GM12878 (cell line): Measurements from ENCODE around the gene SEMA3A. TPM values are rescaled to one million over a fixed set of nuclear protein-coding genes. Genes with fewer than 3 reads are reported as not detected.
A peak's percentile ranks its signal among the peaks of the same experiment; 100 is the strongest.

Experiments
- ATAC-seq: fragments of 200-7000 bp; cut with Tn5 transposase; 3 replicates; pipeline ENCODE4 v1.9.1; 2020; ENCODE audit warnings: mild to moderate bottlenecking, moderate library complexity
- BruUV-seq: library from RNA; stranded (reverse); fragments of 400-500 nt; replicated peaks from 2 replicates; lab custom pipeline; 2021; lab: Mats Ljungman, UMichigan
- CTCF ChIA-PET: fragments of 300-600 bp; sonication (Branson Sonifier 250); formaldehyde crosslinking; extraction: SDS; loops from one replicate; lab custom pipeline; 2021; ENCODE audit warnings: inconsistent platforms; lab: Yijun Ruan, JAX
- POLR2A ChIA-PET: fragments of 350-600 bp; formaldehyde crosslinking; extraction: SDS; loops from one replicate; lab custom pipeline; 2021; ENCODE audit warnings: inconsistent platforms; lab: Charles Lee
- RAD21 ChIA-PET: fragments of 300-600 bp; sonication (Branson Sonifier 250); formaldehyde crosslinking; loops from one replicate; lab custom pipeline; 2023; ENCODE audit warnings: antibody characterized with exemption; ENCODE audit not compliant: unreplicated experiment; lab: Charles Lee
- SMC1A ChIA-PET: fragments of 300-600 bp; sonication (Branson Sonifier 250); formaldehyde crosslinking; loops from one replicate; lab custom pipeline; 2023; ENCODE audit not compliant: unreplicated experiment, uncharacterized antibody; lab: Charles Lee
- DNase-seq: peaks from one replicate; pipeline ENCODE4 v3.0.0-alpha.2; 2011; ENCODE audit warnings: low read depth, low spot score
- FAIRE-seq: peaks from 3 replicates; lab custom pipeline; 2011; peaks lifted over from hg19 to GRCh38; lab: Jason Lieb, UNC
- H2AFZ ChIP-seq: 2 replicates; pipeline ENCODE4 v1.6.0; 2011; ENCODE audit warnings: low read depth, low read length, control low read depth; ENCODE audit not compliant: control insufficient read depth
- H3K27ac ChIP-seq: 2 replicates; pipeline ENCODE4 v1.5.1; 2011; ENCODE audit warnings: control low read depth; ENCODE audit not compliant: control insufficient read depth, insufficient read depth
- H3K27me3 ChIP-seq, 2 experiments: replicated peaks in 1 of 2; 2 replicates each; pipeline versions ENCODE4 v1.6.0 to v1.6.1; 2011; ENCODE audit warnings: low read length in 1 of 2; ENCODE audit not compliant: control insufficient read depth in 2 of 2, insufficient read depth in 2 of 2
- H3K36me3 ChIP-seq, 2 experiments: 2 replicates each; pipeline ENCODE4 v1.5.1; 2011; ENCODE audit warnings: low read length in 1 of 2; ENCODE audit not compliant: control insufficient read depth in 2 of 2, insufficient read depth in 2 of 2
- H3K4me1 ChIP-seq: 2 replicates; pipeline ENCODE4 v1.6.1; 2011; ENCODE audit warnings: mild to moderate bottlenecking, low read length, moderate library complexity, mixed read lengths; ENCODE audit not compliant: control insufficient read depth, insufficient read depth
- H3K4me2 ChIP-seq: 2 replicates; pipeline ENCODE4 v1.6.0; 2011; ENCODE audit warnings: control low read depth; ENCODE audit not compliant: control insufficient read depth, insufficient read depth
- H3K4me3 ChIP-seq: fragments of 200-600 bp; sonication (generic); 2 replicates; pipeline ENCODE4 v1.5.1; 2016
- H3K79me2 ChIP-seq: 2 replicates; pipeline ENCODE4 v1.6.0; 2011; ENCODE audit warnings: low read length; ENCODE audit not compliant: control insufficient read depth, insufficient read depth
- H3K9ac ChIP-seq: 2 replicates; pipeline ENCODE4 v1.8.0; 2011; ENCODE audit warnings: low read length, control low read depth, mixed read lengths; ENCODE audit not compliant: control insufficient read depth, insufficient read depth
- H3K9me3 ChIP-seq: replicated peaks from 3 replicates; pipeline ENCODE4 v1.5.1; 2011; ENCODE audit warnings: mild to moderate bottlenecking, low read length; ENCODE audit not compliant: control insufficient read depth, insufficient read depth
- H4K20me1 ChIP-seq: 2 replicates; pipeline ENCODE4 v1.6.0; 2011; ENCODE audit not compliant: control insufficient read depth, insufficient read depth
- BCL3 ChIP-seq: IDR thresholded peaks from 2 replicates; pipeline ENCODE4 v1.6.1; 2011; ENCODE audit warnings: borderline replicate concordance, low read depth, mild to moderate bottlenecking, moderate library complexity, low read length; ENCODE audit not compliant: insufficient read depth, poor library complexity, severe bottlenecking
- DPF2 ChIP-seq: fragments of 450-650 bp; IDR thresholded peaks from 2 replicates; pipeline ENCODE4 v1.6.1; 2017; ENCODE audit warnings: mild to moderate bottlenecking
- JUND ChIP-seq: IDR thresholded peaks from 2 replicates; pipeline ENCODE4 v1.6.1; 2012; ENCODE audit warnings: low read depth, mild to moderate bottlenecking, low read length, improper control_type of control experiment, moderate library complexity
- KLF5 ChIP-seq: fragments of 450-650 bp; IDR thresholded peaks from 2 replicates; pipeline ENCODE4 v1.6.1; 2014; ENCODE audit warnings: mild to moderate bottlenecking; ENCODE audit not compliant: partially characterized antibody
- MEF2B ChIP-seq: fragments of 450-650 bp; IDR thresholded peaks from 2 replicates; pipeline ENCODE4 v1.6.1; 2018; ENCODE audit warnings: mild to moderate bottlenecking, moderate library complexity; ENCODE audit not compliant: partially characterized antibody, poor library complexity, severe bottlenecking
- NKRF ChIP-seq: fragments of 450-650 bp; conservative IDR thresholded peaks from 2 replicates; pipeline ENCODE4 v1.6.1; 2017; ENCODE audit warnings: mild to moderate bottlenecking, moderate library complexity
- PRDM15 ChIP-seq: fragments of 450-650 bp; formaldehyde crosslinking; IDR thresholded peaks from 2 replicates; pipeline ENCODE4 v1.4.0; 2020; ENCODE audit warnings: mild to moderate bottlenecking, moderate library complexity
- RAD21 ChIP-seq: IDR thresholded peaks from 2 replicates; pipeline ENCODE4 v1.6.1; 2011; ENCODE audit warnings: mild to moderate bottlenecking, low read depth, low read length, moderate library complexity; ENCODE audit not compliant: insufficient read depth
- RFX5 ChIP-seq: IDR thresholded peaks from 2 replicates; pipeline ENCODE4 v1.6.1; 2011; ENCODE audit warnings: low read depth, low read length, improper control_type of control experiment
- TCF3 ChIP-seq: IDR thresholded peaks from 2 replicates; pipeline ENCODE4 v1.6.1; 2012; ENCODE audit warnings: low read depth, mild to moderate bottlenecking, low read length, borderline replicate concordance; ENCODE audit not compliant: insufficient read depth
- WRNIP1 ChIP-seq: IDR thresholded peaks from 2 replicates; pipeline ENCODE4 v1.6.1; 2011; ENCODE audit warnings: low read depth, low read length, improper control_type of control experiment, borderline replicate concordance
- ZNF217 ChIP-seq: fragments of 450-650 bp; IDR thresholded peaks from 2 replicates; pipeline ENCODE4 v1.6.1; 2017; ENCODE audit warnings: antibody characterized with exemption, mild to moderate bottlenecking
- ZNF274 ChIP-seq: IDR thresholded peaks from one replicate; pipeline ENCODE4 v1.8.0; 2011; ENCODE audit not compliant: insufficient read length, insufficient read depth
- WGBS: methylation state at CpG from one replicate; pipeline ENCODE4 v1.1.6; 2016; ENCODE audit warnings: low lambda C conversion rate; ENCODE audit not compliant: insufficient replicate concordance, insufficient coverage; ENCODE audit errors: missing lambda C conversion rate; 5-methylcytosine and 5-hydroxymethylcytosine counted together
- in situ Hi-C: fragments of 300-500 bp; cut with MboI; formaldehyde crosslinking; loops from 9 replicates; pipeline ENCODE4 v1.14.3; 2018; ENCODE audit warnings: mixed read lengths
- intact Hi-C: fragments of 100-400 bp; cut with micrococcal nuclease; formaldehyde crosslinking; loops from one replicate; pipeline ENCODE4 v1.14.2; 2022; ENCODE audit not compliant: unreplicated experiment
- polyA plus RNA-seq, 11 experiments: library from polyadenylated mRNA; depleted of rRNA in 4 of 11; unstranded in 6 of 11; stranded (reverse) in 5 of 11; fragments of >200 nt; fragmentation: Nextera tagmentation in 4 of 11; fragmentation: Illumina TruSeq in 1 of 11; extraction: Ambion mirVana in 4 of 11; extraction: Trizol in 1 of 11; gene quantifications; 1 replicate in 1 of 11; 2 replicates in 10 of 11; pipeline versions ENCODE4 v1.2.1 to v1.2.3, GENCODE V29; 2011 to 2016; ENCODE audit warnings: inconsistent platforms in 2 of 11, missing spikeins in 2 of 11, low read depth in 1 of 11
- total RNA-seq, 4 experiments: library from RNA; depleted of rRNA in 3 of 4; stranded (reverse); fragments of >200 nt in 3 of 4; fragmentation: Illumina TruSeq in 1 of 4; extraction: Trizol in 1 of 4; gene quantifications; 2 replicates each; pipeline versions ENCODE4 v1.2.1 to v1.2.3, GENCODE V29; 2013 to 2021

The SEMA3A gene
- total and polyA plus RNA-seq, 10 of the 15 experiments (the other 5 are each of a cell fraction or from before 2014, with no cell fraction given), result 0.01 to 3.3 (median 0.24) TPM

- no peak for TF ChIP-seq RAD21
- TF ChIP-seq WRNIP1, result no peak
- TF ChIP-seq NKRF, result no peak
- no peak for TF ChIP-seq KLF5
- TF ChIP-seq JUND, result no peak
- TF ChIP-seq DPF2, result no peak
- TF ChIP-seq RFX5, result no peak
- no peak for TF ChIP-seq ZNF274
Observed at GRCh38 chr7:84182301-84182700, 12.3 kb downstream of the SEMA3A start (continued).

GRCh38 chr7:84181628-84182027 lies 13.0 kb downstream of the SEMA3A start:
- H3K79me2 ChIP-seq, result no peaks in the 10 kb centered on the region
- no peaks in the 10 kb centered on the region for H3K4me1 ChIP-seq
- ChIA-PET CTCF (no interaction called here), RAD21 (no interaction called here), POLR2A (no interaction called here), SMC1A (interaction anchor here (0.7 to 1.0 kb wide), 4 partner anchors 12 to 164 kb away, joined by 3 read pairs; partner anchors contain the start of gene SEMA3A)
- in situ Hi-C loops, result no loop called here
- H3K36me3 ChIP-seq, result no peaks in the 10 kb centered on the region
- no peak overlapping the region for H3K4me3 ChIP-seq
- H3K4me2 ChIP-seq, result no peak overlapping the region
- intact Hi-C loops, result no loop called here
- H3K9me3 ChIP-seq, result no peaks in the 10 kb centered on the region
- WGBS, result 0% methylated on average over 2 of the region's 2 CpGs
- H2AFZ ChIP-seq, result no peak overlapping the region
- FAIRE-seq (no peak), ATAC-seq (peak; percentile 62), DNase-seq (no peak)
- H3K27ac ChIP-seq, result no peak overlapping the region
- no peaks in the 10 kb centered on the region for H4K20me1 ChIP-seq
- H3K9ac ChIP-seq, result no peak overlapping the region
- H3K27me3 ChIP-seq, result no peaks in the 10 kb centered on the region
- BruUV-seq, result no TSS peak
- 0 out of 2 replicates have a peak, but pooled peaks have one; percentile 40 for TF ChIP-seq ZNF217
- no peak for TF ChIP-seq TCF3
- peak; percentile 62 for TF ChIP-seq MEF2B
- TF ChIP-seq BCL3, result no peak
- no peak for TF ChIP-seq PRDM15 (CRISPR knock-in tag)
